Measurements from ENCODE around the gene KCNN4.

DNA sequence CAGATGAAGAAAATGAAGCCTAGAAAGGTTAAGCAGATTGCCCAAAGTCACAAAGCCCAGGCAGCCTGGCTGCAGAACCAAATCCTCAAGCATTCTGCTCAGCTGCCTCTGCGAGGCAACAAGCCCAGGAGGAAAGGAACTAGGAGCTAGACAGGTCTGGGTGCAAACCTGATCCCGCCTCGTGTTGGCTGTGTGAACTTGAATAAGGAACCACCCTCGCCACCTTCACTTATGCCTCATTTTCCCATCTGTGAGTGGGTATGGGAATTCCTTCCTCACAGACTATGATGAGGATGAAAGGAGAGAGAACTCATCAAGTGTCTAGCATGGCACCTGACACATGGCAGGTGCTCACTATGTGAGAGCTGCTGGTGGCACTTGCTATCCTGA, 32.6 kb downstream of the KCNN4 start:
- TF ChIP-seq EZH2phosphoT487 (IDR thresholded peaks at IDR 0.05; ENCODE audit: unreplicated experiment) (no peak), POLR2AphosphoS5 (IDR thresholded peaks at IDR 0.05; ENCODE audit: low read depth) (no peak), NANOG (IDR thresholded peaks at IDR 0.05; ENCODE audit: borderline replicate concordance) (no peak), EZH2 (IDR thresholded peaks at IDR 0.05; ENCODE audit: low read depth, unreplicated experiment) (no peak), ETS1 (IDR thresholded peaks at IDR 0.05) (no peak), STAT1 (IDR thresholded peaks at IDR 0.05; ENCODE audit: unreplicated experiment) (no peak), JUNB (IDR thresholded peaks at IDR 0.05; ENCODE audit: unreplicated experiment) (no peak), ZNF331 (CRISPR knock-in tag; IDR thresholded peaks at IDR 0.05; ENCODE audit: low read depth) (no peak), ZNF114 (CRISPR knock-in tag; IDR thresholded peaks at IDR 0.05) (no peak)
- TF ChIP-seq, protein P1, sequence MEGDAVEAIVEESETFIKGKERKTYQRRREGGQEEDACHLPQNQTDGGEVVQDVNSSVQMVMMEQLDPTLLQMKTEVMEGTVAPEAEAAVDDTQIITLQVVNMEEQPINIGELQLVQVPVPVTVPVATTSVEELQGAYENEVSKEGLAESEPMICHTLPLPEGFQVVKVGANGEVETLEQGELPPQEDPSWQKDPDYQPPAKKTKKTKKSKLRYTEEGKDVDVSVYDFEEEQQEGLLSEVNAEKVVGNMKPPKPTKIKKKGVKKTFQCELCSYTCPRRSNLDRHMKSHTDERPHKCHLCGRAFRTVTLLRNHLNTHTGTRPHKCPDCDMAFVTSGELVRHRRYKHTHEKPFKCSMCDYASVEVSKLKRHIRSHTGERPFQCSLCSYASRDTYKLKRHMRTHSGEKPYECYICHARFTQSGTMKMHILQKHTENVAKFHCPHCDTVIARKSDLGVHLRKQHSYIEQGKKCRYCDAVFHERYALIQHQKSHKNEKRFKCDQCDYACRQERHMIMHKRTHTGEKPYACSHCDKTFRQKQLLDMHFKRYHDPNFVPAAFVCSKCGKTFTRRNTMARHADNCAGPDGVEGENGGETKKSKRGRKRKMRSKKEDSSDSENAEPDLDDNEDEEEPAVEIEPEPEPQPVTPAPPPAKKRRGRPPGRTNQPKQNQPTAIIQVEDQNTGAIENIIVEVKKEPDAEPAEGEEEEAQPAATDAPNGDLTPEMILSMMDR (conservative IDR thresholded peaks at IDR 0.05; ENCODE audit: low read depth in 2 of 2) = no peak
- TF ChIP-seq, protein P2, sequence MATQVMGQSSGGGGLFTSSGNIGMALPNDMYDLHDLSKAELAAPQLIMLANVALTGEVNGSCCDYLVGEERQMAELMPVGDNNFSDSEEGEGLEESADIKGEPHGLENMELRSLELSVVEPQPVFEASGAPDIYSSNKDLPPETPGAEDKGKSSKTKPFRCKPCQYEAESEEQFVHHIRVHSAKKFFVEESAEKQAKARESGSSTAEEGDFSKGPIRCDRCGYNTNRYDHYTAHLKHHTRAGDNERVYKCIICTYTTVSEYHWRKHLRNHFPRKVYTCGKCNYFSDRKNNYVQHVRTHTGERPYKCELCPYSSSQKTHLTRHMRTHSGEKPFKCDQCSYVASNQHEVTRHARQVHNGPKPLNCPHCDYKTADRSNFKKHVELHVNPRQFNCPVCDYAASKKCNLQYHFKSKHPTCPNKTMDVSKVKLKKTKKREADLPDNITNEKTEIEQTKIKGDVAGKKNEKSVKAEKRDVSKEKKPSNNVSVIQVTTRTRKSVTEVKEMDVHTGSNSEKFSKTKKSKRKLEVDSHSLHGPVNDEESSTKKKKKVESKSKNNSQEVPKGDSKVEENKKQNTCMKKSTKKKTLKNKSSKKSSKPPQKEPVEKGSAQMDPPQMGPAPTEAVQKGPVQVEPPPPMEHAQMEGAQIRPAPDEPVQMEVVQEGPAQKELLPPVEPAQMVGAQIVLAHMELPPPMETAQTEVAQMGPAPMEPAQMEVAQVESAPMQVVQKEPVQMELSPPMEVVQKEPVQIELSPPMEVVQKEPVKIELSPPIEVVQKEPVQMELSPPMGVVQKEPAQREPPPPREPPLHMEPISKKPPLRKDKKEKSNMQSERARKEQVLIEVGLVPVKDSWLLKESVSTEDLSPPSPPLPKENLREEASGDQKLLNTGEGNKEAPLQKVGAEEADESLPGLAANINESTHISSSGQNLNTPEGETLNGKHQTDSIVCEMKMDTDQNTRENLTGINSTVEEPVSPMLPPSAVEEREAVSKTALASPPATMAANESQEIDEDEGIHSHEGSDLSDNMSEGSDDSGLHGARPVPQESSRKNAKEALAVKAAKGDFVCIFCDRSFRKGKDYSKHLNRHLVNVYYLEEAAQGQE (IDR thresholded peaks at IDR 0.05; ENCODE audit: unreplicated experiment) = no peak
